AG04450 (cell line): Measurements from ENCODE around the gene SIN3B. TPM values are rescaled to one million over a fixed set of nuclear protein-coding genes. Genes with fewer than 3 reads are reported as not detected.

Source experiments
- CTCF ChIA-PET: fragments of 300-600, 350-600 bp; formaldehyde crosslinking; extraction: SDS; loops from one replicate; lab custom pipeline; 2022; ENCODE audit warnings: antibody characterized with exemption, inconsistent platforms; lab: Charles Lee
- POLR2A ChIA-PET: fragments of 350-600 bp; formaldehyde crosslinking; extraction: SDS; loops from one replicate; lab custom pipeline; 2021; ENCODE audit warnings: antibody characterized with exemption, inconsistent platforms; lab: Yijun Ruan, JAX
- DNase-seq: peaks from one replicate; pipeline ENCODE4 v3.0.0-alpha.2; 2011; ENCODE audit warnings: low read depth, low spot score
- H3K27ac ChIP-seq: one replicate; pipeline ENCODE4 v1.5.1; 2012; ENCODE audit warnings: low read depth, low read length, control low read depth
- H3K27me3 ChIP-seq: one replicate; pipeline ENCODE4 v1.6.0; 2012; ENCODE audit warnings: low read length; ENCODE audit not compliant: control insufficient read depth, insufficient read depth
- H3K4me3 ChIP-seq: 2 replicates; pipeline ENCODE4 v1.5.1; 2011; ENCODE audit warnings: mild to moderate bottlenecking, low read depth, low read length, control low read depth
- H3K9me3 ChIP-seq: 2 replicates; pipeline ENCODE4 v1.5.1; 2012; ENCODE audit warnings: low read length; ENCODE audit not compliant: control insufficient read depth, insufficient read depth
- polyA plus RNA-seq: library from polyadenylated mRNA; depleted of rRNA; stranded (reverse); fragments of >200 nt; gene quantifications from 2 replicates; pipeline ENCODE4 v1.2.3, GENCODE V29; 2011
- TF ChIP-seq, protein P1 (sequence below): IDR thresholded peaks from 2 replicates; pipeline ENCODE4 v1.5.1; 2011; ENCODE audit warnings: low read depth, low read length, control low read depth, inconsistent platforms

SIN3B gene
- polyA plus RNA-seq, 1 experiment, result 18.8 TPM

DNA sequence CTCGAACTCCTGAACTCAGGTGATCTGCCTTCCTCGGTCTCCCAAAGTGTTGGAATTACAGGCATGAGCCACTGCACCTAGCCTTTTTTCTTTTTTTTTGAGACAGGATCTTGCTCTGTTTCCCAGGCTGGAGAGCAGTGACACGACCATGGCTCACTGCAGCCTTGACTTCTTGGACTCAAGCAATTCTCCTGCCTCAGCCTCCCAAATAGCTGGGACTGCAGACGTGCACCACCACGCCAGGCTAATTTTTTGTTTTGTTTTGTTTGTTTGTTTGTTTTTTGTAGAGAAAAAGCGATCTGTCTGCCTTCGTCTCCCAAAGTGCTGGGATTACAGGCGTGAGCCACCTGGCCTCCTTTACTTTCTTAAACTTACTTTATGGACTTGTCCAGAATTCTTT lies 6.5 kb upstream of the SIN3B start:
- no peak for DNase-seq
- POLR2A ChIA-PET, result no interaction called here
- no peaks in the 10 kb centered on the region for H3K9me3 ChIP-seq
- TF ChIP-seq, protein P1, sequence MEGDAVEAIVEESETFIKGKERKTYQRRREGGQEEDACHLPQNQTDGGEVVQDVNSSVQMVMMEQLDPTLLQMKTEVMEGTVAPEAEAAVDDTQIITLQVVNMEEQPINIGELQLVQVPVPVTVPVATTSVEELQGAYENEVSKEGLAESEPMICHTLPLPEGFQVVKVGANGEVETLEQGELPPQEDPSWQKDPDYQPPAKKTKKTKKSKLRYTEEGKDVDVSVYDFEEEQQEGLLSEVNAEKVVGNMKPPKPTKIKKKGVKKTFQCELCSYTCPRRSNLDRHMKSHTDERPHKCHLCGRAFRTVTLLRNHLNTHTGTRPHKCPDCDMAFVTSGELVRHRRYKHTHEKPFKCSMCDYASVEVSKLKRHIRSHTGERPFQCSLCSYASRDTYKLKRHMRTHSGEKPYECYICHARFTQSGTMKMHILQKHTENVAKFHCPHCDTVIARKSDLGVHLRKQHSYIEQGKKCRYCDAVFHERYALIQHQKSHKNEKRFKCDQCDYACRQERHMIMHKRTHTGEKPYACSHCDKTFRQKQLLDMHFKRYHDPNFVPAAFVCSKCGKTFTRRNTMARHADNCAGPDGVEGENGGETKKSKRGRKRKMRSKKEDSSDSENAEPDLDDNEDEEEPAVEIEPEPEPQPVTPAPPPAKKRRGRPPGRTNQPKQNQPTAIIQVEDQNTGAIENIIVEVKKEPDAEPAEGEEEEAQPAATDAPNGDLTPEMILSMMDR, result no peak
- H3K27me3 ChIP-seq, result no peaks in the 10 kb centered on the region
- CTCF ChIA-PET, result no interaction called here
- H3K4me3 ChIP-seq, result no peak overlapping the region
- H3K27ac ChIP-seq, result peak overlapping the region; percentile 47

DNA sequence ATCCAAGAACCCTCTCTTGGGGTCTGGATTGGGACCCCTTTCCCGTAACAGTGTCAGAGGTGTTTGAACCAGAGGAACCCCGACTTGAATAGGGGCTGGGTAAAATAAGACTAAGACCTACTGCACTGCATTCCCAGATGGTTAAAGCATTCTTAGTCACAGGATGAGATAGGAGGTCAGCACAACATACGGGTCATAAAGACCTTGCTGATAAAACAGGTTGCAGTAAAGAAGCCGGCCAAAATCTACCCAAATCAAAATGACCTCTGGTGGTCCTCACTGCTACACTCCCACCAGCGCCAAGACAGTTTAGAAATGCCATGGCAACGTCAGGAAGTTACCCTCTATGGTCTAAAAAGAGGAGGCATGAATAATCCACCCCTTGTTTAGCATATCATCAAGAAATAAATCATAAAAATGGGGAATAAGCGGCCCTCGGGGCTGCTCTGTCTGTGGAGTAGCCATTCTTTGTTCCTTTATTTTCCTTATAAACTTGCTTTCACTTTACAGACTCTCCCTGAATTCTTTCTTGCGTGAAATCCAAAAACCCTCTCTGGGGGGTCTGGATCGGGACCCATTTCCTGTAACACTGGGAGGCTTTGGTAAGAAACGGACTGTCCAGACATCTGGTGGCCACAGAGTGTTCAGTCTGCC lies 4.4 kb upstream of the SIN3B start:
- Histone ChIP-seq H3K27me3 (no peaks in the 10 kb centered on the region), H3K9me3 (no peaks in the 10 kb centered on the region), H3K4me3 (peak overlapping the region; percentile 60), H3K27ac (peak overlapping the region; percentile 87)
- ChIA-PET POLR2A (no interaction called here), CTCF (no interaction called here)
- DNase-seq, result no peak
- TF ChIP-seq, protein P1, result no peak

DNA sequence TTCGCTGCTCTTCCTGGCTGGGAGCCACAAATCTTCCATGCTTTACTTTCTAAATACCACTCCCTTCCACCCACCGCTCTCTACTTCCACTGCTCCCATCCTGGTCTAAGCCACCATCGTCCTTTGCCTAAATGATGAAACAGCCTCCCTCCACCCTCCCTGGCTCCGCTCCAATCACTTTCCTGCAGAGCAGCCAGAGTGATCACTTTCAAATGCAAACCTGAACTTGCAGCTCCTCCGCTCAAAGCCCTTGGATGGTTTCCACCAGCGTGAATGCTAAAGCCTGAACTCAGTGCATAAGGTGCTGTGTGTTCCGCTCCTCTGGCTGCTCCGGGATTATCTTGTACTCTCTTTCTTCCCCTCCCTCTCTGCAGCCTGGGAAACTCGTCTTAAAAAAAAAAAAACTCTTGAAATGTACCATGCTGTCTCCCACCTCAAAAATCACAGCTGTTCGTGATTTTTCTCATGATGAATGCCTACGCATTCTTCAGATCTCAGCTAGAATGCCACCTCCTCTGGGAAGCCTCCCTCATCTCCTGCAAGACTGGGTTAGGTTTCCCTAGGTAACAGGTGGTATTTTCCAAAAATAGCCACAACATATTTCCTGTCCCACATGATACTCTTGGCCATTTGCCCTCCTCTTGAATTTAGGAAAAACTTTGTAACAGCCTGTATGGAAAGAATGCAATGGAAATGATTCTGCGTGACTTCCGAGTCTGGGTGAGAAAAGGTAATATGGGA lies 3.7 kb upstream of the SIN3B start:
- POLR2A ChIA-PET, result interaction anchor here (0.7 kb wide), 1 partner anchor 11 kb away, joined by 7 read pairs; no protein-coding TSS in a partner anchor
- CTCF ChIA-PET, result no interaction called here
- peak; percentile 51 for DNase-seq

DNA sequence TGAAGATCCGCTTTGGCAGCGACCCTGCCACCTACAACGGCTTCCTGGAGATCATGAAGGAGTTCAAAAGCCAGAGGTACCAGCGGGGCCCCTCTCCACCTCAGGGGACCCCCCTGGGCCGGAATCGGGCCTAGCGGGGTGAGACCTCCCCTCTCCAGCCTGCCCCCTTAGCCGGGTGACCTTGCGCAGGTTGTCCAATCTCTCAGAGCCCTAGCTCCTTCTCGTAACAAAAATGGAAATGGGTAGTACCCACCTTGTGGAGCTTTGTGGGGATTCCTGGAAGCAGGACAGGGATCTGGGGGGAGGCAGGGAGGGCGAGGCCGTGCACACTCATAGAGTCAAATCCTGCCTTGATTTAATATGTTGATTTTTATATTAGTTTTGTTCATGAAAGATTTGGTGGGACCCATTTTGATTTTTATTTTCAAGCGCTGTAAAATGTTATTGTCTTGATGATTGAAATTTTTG lies 658 bp downstream of the SIN3B start:
- Histone ChIP-seq H3K27ac (peak overlapping the region; percentile 21), H3K9me3 (no peaks in the 10 kb centered on the region)
- CTCF ChIA-PET, result no interaction called here

More for the DNA sequence above, 3.7 kb upstream of the SIN3B start:
- Histone ChIP-seq H3K4me3 (peak overlapping the region; percentile 60), H3K27ac (peak overlapping the region; percentile 87), H3K27me3 (no peaks in the 10 kb centered on the region), H3K9me3 (no peaks in the 10 kb centered on the region)
- TF ChIP-seq, protein P1, result no peak

More for the DNA sequence above, 658 bp downstream of the SIN3B start:
- no peak for DNase-seq
- TF ChIP-seq, protein P1, result no peak
- Histone ChIP-seq H3K27me3 (no peaks in the 10 kb centered on the region), H3K4me3 (peak overlapping the region; percentile 92)
- POLR2A ChIA-PET, result no interaction called here
